Dendritic cell treated with granulocyte-macrophage colony-stimulating factor and Interleukin-4, amounts not matched to agents 40 ng/mL and 50 ng/mL, for 4 days (primary cell): ENCODE results near the gene VAMP8.

ENCODE experiments used
- H3K27ac Mint-ChIP-seq: one replicate; pipeline ENCODE4 v1.8.0; 2022; ENCODE audit warnings: mild to moderate bottlenecking, mixed read lengths
- H3K27me3 Mint-ChIP-seq: one replicate; pipeline ENCODE4 v1.8.0; 2022; ENCODE audit warnings: mild to moderate bottlenecking, mixed read lengths
- H3K36me3 Mint-ChIP-seq: one replicate; pipeline ENCODE4 v1.8.0; 2022; ENCODE audit warnings: low read depth, mixed read lengths
- H3K4me1 Mint-ChIP-seq: one replicate; pipeline ENCODE4 v1.8.0; 2022; ENCODE audit warnings: low read depth, mixed read lengths
- H3K4me3 Mint-ChIP-seq: one replicate; pipeline ENCODE4 v1.8.0; 2022; ENCODE audit warnings: mild to moderate bottlenecking, moderate library complexity, mixed read lengths
- H3K9me3 Mint-ChIP-seq: one replicate; pipeline ENCODE4 v1.8.0; 2022; ENCODE audit warnings: mixed read lengths
- intact Hi-C: fragments of 100-400 bp; cut with micrococcal nuclease; formaldehyde crosslinking; loops from one replicate; pipeline ENCODE4 v1.15.0; 2022

VAMP8 gene

DNA sequence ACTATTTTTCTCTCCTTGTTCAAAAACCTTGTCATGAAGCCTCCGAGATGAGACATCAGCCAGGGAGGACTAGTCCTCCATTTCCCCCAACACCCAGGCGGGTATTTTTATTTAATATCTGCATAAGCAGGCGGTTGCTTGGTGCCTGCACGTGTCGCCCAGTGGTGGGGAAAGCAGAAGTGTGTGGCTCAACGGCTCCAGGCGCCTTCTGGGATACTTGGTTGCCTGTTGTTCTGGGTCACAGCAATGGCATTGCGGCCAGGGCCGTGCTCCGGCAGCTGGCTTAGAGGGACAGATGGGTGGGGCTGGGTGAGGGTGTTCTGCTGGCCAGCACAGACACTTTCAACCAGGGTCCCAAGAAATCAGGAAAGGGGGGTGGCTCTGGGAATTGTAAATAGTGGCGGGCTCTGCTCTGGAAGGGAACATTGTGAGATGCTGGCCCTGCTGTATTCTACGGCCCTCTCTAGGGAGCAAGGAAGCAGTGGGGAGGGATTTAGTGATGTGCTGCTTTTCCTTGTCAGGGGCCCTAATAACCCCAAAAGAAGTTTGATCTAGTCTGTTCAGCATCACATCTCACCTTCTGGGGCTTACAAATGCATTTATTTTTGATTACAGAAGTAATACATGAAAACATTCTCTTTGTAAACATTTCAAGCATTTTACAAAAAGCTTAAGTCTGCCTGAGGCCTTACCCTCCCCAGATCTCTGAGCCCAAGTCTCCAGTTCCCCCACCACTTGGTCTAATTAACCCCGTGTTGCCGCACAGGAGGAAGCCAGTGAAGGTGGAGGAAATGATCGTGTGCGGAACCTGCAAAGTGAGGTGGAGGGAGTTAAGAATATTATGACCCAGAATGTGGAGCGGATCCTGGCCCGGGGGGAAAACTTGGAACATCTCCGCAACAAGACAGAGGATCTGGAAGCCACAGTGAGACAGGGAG is 1.1 kb downstream of the VAMP8 start:
- Mint-ChIP-seq H3K4me1 (peaks cover 61% of the 10 kb centered on the region), H3K36me3 (peaks cover 64% of the 10 kb centered on the region), H3K9me3 (no peaks in the 10 kb centered on the region)

DNA sequence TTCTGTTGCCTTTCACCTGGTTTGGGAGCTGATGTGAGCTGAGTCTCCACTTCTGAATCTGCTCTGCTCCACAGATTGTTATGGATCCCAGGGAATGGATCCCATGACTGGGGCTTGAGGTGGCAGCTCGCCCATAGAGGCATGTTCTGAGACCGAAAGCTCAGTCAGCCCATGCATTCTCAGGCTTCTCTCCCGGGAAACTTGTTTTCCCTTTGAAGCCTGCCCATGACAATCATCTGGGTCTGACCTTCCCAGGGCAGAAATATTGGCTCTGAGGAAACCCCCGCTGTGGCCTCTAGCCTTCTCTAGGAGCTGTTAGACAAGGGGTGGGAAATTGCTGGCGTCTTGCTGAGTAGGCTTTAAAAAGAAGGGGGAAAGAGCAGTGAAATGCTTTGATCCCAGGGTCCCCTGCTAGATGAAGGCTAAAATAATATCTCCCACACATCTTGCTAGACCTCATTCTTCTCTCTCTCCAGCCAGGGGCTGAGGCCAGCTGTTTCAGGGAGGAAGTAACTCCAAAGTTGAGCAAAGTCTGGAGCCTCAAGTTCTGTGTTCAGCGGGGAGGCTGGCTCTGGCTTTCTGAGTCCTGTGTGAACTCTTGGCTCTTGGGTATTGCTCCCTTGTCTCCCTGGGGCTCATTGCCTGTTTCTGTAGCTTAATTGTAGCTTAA is 2.0 kb downstream of the VAMP8 start:
- Mint-ChIP-seq H3K9me3 (no peaks in the 10 kb centered on the region), H3K4me3 (peak overlapping the region; percentile 97), H3K27ac (peak overlapping the region; percentile 99), H3K36me3 (peaks cover 71% of the 10 kb centered on the region), H3K4me1 (peaks cover 68% of the 10 kb centered on the region), H3K27me3 (no peaks in the 10 kb centered on the region)
- intact Hi-C loops: loop anchor here (2.0 kb wide), 2 partner anchors 15 to 19 kb away; partner anchors contain the start of genes GGCX and RNF181

More for the DNA sequence above, 1.1 kb downstream of the VAMP8 start:
- H3K4me3 Mint-ChIP-seq: peak overlapping the region; percentile 97
- intact Hi-C loops: loop anchor here (2.0 kb wide), 2 partner anchors 16 to 18 kb away; partner anchors contain the start of genes GGCX and RNF181
- H3K27me3 Mint-ChIP-seq: no peaks in the 10 kb centered on the region
- H3K27ac Mint-ChIP-seq: peak overlapping the region; percentile 99

DNA sequence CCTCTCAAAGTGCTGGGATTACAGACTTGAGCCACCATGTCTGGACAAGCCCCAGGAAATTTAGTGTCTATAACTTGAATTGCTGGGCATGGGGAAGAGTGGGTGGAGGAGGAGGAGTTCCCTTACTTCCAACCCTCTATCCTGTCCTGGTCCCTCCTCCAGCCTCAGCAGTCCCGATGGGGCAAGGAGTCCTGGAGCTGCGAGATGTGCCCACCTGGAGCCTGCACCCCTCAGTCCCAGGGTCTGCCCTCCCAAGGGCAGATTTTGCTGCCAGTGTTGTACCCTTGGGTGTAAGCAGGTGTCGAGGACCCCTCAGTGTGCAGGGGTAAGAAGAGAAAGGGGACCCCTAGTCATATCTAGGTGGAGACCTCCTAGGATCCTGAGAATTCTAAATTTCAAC is 2.8 kb downstream of the VAMP8 start:
- Mint-ChIP-seq H3K4me3 (peak overlapping the region; percentile 97), H3K27ac (peak overlapping the region; percentile 99), H3K4me1 (peaks cover 76% of the 10 kb centered on the region), H3K36me3 (peaks cover 78% of the 10 kb centered on the region), H3K27me3 (no peaks in the 10 kb centered on the region), H3K9me3 (no peaks in the 10 kb centered on the region)
- intact Hi-C loops: no loop called here

DNA sequence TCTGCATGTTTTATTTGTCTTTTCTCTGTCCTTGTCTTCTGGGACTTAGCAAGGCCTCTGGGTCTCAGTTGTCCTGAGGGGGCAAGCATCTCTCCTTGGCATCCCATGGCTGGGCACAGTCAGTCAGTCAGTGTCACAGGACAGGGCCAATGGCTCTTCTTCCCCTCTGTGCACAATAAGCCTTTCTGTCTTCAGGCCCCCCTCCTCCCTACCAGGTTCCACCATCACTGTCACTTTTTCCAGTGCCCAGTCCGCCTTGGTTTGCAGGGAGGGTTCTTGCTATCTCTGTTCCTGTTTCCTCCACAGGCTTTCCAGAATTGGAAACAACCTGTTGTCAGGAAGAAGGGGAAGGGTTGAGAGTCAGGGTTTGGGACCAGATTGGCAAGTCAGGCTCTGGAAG is 5.1 kb downstream of the VAMP8 start:
- H3K27ac Mint-ChIP-seq: peak overlapping the region; percentile 82
- intact Hi-C loops: no loop called here
- H3K36me3 Mint-ChIP-seq: peaks cover 76% of the 10 kb centered on the region
- H3K27me3 Mint-ChIP-seq: no peaks in the 10 kb centered on the region
- no peak overlapping the region for H3K4me3 Mint-ChIP-seq
- no peaks in the 10 kb centered on the region for H3K9me3 Mint-ChIP-seq
- H3K4me1 Mint-ChIP-seq: peaks cover 94% of the 10 kb centered on the region

DNA sequence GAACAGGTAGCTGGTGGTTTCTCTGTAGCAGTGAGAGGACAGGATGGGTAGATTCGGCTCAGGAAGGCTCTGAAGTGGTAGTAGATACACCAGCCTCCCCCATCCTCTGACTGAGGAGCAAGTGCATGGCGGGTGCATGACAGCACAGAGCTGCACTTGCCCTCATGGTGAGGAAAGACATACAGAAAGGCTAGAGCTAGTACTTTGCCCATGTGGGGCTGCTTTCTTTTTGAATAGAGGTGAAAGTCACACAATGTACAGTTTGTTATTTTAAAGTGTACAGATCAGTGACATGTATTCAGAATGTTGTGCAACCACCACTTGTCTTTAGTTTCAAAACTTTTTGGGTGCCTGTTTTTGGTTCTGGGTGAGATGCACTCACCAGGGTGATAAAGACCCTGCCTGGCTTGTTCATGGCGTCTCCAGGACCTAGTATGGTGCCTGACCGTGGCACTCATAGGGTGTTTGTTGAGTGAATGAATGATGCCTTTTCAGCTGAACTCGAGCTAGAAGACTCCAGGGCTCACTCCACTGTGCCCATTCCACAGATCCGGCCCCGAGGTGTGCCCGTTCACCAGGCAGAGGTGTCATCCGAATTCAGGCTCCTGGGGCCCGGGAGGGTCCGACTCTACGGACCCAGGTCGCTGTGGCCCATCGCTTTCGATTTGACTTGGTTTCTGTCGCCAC is 6.4 kb downstream of the VAMP8 start:
- peaks cover 63% of the 10 kb centered on the region for H3K36me3 Mint-ChIP-seq
- peak overlapping the region; percentile 40 for H3K4me3 Mint-ChIP-seq
- H3K9me3 Mint-ChIP-seq: no peaks in the 10 kb centered on the region
- intact Hi-C loops: no loop called here
- peak overlapping the region; percentile 82 for H3K27ac Mint-ChIP-seq
- H3K4me1 Mint-ChIP-seq: peaks cover 94% of the 10 kb centered on the region
- H3K27me3 Mint-ChIP-seq: no peaks in the 10 kb centered on the region

DNA sequence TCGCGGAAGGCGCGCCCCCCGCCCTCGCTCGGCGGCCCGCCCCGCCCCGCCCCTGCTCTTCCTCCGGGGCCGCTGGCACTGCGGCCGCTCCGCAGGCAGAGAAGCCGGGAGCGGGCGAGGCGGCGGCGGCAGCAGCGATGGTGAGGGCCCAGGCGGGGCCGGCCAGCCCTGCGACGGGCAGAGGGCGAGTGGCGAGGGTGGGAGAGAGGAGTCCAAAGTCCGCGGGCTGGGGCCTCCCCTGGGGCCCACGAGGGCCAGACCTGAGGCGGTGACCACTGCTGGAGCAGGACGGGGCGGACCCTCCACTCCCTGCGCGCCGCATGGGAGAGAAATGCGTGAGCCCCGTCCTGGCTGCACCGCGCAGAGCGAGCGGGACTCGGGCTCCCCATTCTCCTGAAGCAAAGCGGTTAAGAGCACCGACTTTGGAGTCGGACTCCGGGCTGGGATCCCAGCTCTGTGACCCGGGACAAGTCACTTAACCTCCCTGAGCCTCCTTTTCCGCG is 7.0 kb downstream of the VAMP8 start, which contains the start of gene VAMP5:
VAMP5 (plus strand) TSS at position 78 of the 503 bp plus-strand sequence; CDS start at position 138, 60 bp downstream.
- peak within 1 kb of the TSS; percentile 82 for H3K27ac Mint-ChIP-seq
- H3K36me3 Mint-ChIP-seq: peaks cover 57% of the 10 kb centered on the region
- intact Hi-C loops: no loop called here
- H3K4me3 Mint-ChIP-seq: peak within 1 kb of the TSS; percentile 65
- H3K27me3 Mint-ChIP-seq: no peaks in the 10 kb centered on the region
- peaks cover 93% of the 10 kb centered on the region for H3K4me1 Mint-ChIP-seq
- no peaks in the 10 kb centered on the region for H3K9me3 Mint-ChIP-seq

DNA sequence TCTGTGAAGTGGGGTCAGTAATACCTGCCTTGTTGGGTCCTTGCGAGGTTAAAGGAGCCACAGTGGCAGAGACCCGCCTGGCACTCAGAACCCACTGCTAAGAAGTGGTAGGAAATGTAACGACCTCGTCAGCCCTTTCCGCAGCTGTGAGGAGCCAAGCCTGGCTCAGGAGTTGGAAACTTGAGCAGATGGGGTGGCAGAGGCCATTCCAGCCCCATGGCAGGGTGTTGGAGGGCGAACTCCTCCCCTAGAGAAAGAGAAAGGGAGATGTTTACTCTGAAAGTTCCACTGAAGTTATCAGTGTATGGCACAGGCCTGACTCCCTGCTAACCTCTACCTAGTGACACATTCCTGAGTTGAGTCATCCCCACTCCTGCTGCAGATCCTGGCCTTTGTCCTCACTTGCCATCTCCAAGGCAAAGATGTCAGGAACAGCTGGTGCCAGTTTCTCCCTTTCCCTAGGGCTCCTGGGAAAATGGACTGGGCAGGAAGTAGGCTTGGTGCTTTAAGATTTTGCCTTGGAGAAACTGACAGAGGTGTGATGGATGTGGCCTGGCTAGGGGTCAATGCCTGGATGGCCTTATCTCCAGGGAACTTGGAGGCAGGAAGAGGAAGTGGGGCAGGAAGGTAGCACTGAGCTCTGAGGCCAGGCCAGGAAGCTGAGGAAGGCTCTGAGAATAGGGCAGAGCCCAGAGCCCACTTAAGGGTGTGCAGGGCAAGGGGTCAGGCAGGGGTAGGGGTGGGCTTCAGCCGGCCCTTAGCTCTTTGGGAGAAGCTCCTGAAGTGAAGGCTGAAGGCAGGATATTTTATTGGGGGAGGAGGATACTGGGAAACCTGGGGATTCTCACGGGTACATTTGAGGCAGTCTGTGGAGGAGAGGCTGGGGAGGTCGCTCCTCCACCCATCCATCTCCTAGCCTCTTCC is 7.7 kb downstream of the VAMP8 start:
- no peaks in the 10 kb centered on the region for H3K27me3 Mint-ChIP-seq
- H3K9me3 Mint-ChIP-seq: no peaks in the 10 kb centered on the region
- peaks cover 50% of the 10 kb centered on the region for H3K36me3 Mint-ChIP-seq
- intact Hi-C loops: no loop called here
- peak overlapping the region; percentile 65 for H3K4me3 Mint-ChIP-seq
- peaks cover 93% of the 10 kb centered on the region for H3K4me1 Mint-ChIP-seq
- peak overlapping the region; percentile 82 for H3K27ac Mint-ChIP-seq

DNA sequence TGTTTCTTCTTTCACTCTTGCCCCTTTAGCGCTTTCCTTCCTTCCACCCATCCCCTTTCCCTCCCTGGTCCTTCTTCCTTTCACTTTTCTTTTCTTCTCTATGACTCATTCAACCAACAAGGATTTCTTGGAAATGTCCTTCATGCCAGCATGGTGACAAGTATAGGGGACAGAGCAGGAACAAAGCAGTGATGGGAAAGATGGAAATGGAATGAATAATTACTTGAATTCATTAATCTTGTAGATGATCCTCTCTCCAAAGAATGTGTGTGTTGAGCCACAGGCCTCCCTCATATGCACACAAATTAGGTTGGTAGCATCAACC is 8.4 kb downstream of the VAMP8 start:
- Mint-ChIP-seq H3K9me3 (no peaks in the 10 kb centered on the region), H3K4me3 (no peak overlapping the region), H3K36me3 (peaks cover 43% of the 10 kb centered on the region), H3K4me1 (peaks cover 93% of the 10 kb centered on the region), H3K27me3 (no peaks in the 10 kb centered on the region), H3K27ac (peak overlapping the region; percentile 82)
- intact Hi-C loops: no loop called here

DNA sequence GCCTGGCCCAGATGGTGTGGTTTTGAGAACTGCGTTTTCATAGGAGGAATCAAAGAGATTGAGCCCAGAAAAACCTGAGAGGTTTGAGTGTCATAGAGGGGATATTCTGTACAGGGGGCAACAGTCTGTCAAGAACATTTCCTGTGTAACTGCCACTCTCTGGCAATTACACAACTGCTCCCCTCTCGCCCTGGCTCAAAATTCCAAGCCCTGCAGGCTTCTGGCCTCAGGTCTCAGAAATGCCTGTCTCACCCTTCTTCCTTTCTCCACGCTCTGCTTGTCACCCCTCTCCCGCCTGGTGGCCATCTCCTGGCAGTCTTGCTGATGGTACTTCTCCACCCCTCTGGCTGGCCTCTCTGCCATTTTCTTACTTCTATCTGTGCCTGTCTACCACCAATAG is 10.8 kb downstream of the VAMP8 start:
- Mint-ChIP-seq H3K4me3 (no peak overlapping the region), H3K4me1 (peaks cover 93% of the 10 kb centered on the region), H3K27ac (peak overlapping the region; percentile 96), H3K9me3 (no peaks in the 10 kb centered on the region), H3K27me3 (no peaks in the 10 kb centered on the region), H3K36me3 (peaks cover 35% of the 10 kb centered on the region)
- intact Hi-C loops: no loop called here

DNA sequence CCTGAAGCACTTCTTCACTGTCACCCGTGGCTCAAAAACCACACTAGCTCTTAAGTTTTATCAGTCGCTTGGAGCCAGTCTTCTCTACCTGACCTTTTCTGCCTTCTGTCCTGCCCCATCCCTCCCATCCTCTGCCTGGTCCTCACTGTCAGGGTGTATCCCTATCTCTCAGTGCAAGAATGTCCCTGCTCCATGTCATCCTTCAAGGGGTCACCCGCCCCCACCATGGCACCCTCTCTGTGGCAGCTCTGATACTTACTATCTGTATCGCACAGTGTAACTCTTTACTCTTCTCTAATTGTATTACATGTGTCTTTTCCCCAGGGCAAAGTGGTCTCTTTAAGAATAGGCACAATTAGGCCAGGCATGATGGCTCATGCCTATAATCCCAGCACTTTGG is 11.3 kb downstream of the VAMP8 start:
- no peaks in the 10 kb centered on the region for H3K27me3 Mint-ChIP-seq
- H3K4me1 Mint-ChIP-seq: peaks cover 93% of the 10 kb centered on the region
- H3K4me3 Mint-ChIP-seq: no peak overlapping the region
- no peaks in the 10 kb centered on the region for H3K9me3 Mint-ChIP-seq
- intact Hi-C loops: no loop called here
- peak overlapping the region; percentile 96 for H3K27ac Mint-ChIP-seq
- peaks cover 35% of the 10 kb centered on the region for H3K36me3 Mint-ChIP-seq

DNA sequence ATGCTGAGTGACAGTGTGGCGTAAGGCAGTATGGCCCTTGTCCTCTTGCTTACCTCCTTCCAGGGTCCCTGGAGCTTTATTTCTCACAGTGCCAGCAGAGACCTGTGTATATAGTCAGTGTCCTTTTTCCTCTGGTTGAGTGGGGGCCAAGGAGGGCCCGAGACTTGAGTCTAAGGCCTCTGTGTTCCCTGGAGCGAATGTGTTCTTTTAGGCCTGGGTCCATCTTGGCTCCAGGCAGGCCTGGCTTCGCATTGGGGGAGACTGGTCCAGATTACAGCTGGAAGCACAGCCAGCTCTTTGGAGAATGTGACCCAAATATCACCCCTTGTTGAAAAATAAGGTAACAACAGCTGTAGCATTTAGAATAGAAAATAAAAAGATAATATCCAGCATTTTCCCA is 11.8 kb downstream of the VAMP8 start:
- Mint-ChIP-seq H3K27me3 (no peaks in the 10 kb centered on the region), H3K27ac (peak overlapping the region; percentile 96), H3K4me3 (no peak overlapping the region), H3K9me3 (no peaks in the 10 kb centered on the region), H3K4me1 (peaks cover 92% of the 10 kb centered on the region), H3K36me3 (peaks cover 33% of the 10 kb centered on the region)
- intact Hi-C loops: no loop called here

DNA sequence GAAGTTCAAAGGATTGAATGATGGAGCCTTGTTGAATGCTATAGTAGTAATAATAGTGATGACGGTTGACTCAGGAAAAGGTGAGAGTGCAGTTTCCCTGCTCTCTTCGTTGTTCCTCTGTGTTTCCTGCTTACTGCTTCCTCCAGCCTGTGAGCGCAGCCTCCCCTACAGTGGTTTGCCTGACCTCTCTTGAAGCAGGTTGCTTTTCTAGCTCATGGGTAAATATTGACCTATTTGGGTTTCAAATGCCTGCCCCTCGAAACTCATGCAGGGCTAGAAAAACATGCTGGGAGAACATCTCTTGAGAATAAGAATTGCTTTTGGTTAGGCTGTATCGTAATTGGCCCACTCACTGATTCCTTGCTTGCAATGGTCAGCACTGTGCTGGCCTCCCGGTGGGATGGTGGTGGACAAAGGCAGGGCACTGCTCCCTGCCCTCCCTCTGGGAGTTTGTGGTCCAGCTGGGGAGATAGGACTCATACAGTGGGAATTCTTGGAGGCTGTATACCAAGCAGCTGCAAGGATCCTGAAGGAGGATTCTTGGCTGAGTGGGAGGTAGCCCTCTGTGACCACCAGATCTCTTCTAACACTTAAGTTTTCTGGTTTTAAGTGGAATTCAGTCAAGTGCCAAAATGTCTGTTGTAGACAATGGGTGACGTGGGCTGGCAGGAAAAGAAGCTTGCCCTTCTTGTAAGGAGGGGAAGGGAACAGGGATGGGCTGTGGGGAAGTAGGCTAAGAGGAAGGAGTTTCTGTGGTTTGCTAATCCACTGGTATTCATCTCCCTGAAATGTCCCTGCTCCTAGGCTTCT is 12.8 kb downstream of the VAMP8 start:
- Mint-ChIP-seq H3K36me3 (peaks cover 34% of the 10 kb centered on the region), H3K9me3 (no peaks in the 10 kb centered on the region), H3K4me3 (peak overlapping the region; percentile 70), H3K27ac (peak overlapping the region; percentile 96), H3K4me1 (peaks cover 91% of the 10 kb centered on the region), H3K27me3 (no peaks in the 10 kb centered on the region)
- intact Hi-C loops: no loop called here
